ENCODE measurements around the gene ODC1.

ODC1 gene

DNA sequence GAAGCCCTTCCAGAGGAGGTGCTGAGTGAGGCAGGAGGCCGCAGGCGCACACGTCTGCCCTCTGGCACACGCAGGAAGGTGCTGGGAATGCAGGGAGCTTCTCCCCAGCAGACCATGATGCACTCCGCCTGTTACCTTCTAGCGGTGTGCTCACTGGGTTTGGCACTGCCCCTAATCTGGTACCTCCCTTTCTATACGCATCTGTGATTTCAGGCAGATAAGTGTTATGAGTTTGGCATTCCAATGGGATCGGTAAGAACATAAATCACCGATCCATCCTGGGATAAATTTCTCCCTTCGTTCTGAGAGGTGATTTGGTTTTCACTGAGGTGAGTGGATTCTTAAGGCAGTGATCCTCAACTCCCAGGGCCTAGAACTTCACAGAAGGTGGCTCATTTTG is 34.6 kb downstream of the ODC1 start:
- no peak for DNase-seq

DNA sequence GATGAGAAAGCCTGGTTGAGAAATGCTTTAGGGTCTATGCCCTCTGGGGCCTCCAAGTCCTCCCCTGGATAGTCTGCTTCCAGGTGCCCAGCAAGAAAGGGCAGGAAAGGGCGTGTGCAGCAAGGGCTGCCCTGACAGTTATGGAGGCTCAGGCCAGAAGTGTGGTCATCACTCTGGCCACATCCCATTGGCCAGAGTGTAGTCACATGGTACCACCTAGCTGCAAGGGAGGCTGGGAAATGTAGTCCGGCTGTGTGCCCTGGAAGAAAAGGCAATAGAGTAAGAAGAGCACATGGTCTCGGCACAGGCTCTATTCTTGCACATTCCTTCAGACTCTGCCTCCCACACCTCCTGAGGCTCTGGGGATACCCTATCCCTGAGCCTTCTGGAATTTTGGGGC is 35.7 kb downstream of the ODC1 start:
- DNase-seq = no peak

DNA sequence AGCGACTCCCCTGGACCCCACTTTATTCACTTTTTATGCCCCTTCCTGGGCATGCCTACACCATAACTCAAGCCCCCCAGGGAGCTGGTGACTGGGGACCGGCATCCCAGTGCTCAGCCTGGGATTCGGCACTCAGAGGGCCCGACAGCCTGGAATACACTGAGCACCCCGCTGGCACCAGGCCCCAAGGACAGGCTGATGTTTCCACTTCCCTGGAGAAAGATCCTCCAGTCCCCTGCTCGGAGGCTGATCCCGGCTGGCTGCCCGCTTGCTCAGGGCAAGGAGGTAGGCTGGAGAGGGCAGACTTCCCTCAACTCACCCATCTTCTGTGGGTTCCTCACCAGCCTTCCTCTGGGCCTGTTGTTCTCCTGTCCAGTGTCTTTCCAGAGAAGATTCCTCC is 36.6 kb downstream of the ODC1 start:
- no peak for DNase-seq

DNA sequence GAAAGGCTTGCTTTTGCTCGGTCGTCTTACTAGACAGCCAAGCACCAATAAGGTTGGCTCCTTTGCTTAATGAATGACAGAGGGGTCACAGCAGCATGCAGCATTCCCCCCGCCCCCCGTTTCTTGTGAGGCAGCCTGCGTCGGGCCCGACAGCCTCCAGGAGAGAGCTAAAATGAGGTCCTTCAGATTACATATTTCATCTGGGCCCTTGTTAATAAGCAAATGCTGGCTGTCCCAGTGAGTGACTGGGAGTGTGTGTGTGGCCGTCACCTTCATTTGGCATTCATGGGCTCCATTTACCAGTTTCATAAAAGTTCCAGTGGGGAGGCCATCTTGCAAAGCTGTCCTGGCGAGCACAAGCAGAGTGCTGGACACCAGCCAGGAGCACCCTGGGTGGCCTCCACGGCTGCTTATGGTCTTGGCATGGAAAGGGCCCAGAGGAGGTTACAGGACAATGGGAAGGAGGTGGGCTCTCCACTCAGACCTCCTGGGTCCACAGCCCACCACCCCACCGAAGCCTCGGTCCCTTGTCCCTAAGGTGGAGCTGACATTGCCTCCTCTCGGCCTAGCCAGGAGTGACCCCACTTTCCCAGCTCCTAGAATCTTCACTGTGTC is 37.2 kb downstream of the ODC1 start:
- DNase-seq = no peak

DNA sequence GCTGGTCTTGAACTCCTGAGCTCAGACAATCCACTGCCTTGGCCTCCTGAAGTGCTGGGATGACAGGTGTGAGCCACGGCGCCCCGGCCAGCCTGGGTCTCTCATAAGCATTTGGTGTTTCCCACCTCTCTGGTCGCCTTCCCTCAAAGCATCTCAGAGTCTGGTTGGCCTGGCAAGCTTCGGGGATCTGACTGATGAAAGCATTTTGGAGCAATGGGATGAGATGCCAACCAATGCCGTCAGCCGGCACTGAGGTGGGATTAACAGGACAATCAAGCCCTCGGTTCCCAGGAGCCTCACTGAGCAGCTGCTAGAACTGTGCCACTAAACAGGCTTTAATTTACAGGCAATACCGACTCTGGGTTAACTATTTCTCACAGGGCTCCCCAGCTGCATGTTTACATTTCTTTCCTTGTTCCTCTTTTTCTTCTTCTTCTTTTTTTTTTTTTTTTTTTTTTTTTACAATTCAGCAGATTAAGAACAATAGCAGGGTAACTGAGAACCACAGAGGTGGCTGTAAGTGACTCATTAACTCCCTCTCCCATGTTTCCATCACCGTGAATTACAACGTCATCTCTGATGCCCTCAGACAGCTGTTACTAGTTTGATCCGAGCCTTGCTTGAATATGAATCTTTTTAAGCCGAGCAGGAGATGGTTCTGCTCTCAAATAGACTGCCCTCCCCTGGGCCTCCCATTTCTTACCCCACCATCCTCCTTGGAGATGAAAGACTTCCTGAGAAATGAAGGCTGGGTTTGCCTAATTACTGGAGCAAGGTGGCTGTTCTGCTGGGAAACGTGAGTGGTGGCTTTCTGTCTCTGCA is 37.9 kb downstream of the ODC1 start:
- peak; percentile 22 for DNase-seq

DNA sequence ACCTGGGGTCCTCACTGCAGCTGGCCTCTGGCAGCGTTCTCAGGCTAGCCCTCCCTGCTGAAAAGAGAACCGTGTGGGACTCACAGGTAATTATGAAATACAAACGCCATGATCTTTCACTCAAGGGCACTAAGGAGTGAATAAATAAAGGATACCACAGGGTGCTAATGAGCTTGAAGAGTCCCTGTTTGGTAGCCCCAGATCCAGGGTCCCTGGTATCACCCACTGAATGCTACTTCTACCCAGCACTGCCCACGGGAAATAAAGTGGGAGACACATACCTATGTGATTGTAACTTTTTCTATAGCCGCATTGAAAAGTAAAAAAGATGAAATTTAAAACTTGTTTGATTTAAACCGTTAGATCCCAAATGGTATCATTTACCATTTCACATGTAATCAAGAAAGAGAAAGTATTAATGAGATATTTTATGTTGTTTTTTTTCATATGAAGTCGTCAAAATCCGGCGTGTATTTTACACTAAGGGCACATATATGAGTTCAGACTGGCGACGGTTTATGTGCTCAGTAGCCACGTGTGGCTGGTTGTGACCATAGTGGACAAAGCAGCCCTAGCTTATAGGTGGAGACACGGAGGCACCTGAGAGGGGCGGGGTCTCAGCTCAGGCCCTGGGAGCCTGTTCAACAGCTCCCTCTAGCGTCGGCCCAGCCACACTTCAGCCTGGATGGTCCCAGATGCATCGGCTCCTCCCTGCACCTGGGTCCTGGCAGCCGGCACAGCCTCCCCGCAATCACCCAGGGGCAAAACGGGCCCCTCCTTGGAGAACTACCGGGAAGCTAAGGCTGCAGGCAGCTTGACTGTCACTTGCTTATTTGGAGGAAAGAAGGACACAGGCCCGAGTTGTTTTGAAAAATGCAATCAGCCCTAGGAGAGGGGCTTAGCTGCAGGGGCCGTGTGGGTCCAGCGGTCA is 39.2 kb downstream of the ODC1 start:
- peak; percentile 92 for DNase-seq

DNA sequence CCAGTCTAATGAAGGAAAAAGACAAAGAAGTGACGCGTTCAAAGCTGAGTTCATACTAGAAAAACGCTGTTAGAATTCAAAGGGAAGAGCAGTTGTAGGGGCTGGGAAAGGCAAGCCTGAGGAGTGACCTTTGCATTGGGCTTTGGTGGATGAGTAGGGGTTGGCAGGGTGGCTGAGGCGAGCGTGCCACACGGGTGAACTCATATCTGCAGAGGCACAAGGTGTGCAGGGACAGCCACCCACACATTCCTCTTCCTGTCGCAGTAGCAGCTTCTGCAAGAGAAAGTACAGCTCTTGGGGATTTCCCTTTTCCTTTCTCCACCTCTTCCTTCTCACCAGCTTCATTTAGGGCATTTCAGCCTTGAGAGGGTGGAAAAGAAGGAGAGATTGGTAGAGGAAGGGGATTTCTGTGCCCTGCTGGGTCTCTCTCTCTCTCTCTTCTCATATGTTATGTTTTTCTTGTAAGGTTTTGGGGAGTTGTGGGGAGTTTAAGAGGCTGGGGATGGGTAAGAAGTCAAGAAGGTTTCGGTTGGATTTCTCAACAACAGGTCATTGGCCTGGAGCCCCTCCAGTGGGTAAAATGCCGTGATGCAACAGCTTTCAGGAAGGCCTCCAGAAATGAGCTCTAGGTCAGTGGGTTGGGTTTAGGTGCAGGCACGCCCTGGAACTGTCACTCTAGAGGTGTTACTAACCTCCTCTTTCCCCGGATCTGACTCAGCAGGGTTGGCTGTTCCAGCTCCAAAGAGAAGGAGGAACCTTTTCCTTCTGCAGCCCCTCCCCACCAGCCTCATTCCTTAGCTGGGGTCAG is 40.1 kb downstream of the ODC1 start:
- no peak for DNase-seq

DNA sequence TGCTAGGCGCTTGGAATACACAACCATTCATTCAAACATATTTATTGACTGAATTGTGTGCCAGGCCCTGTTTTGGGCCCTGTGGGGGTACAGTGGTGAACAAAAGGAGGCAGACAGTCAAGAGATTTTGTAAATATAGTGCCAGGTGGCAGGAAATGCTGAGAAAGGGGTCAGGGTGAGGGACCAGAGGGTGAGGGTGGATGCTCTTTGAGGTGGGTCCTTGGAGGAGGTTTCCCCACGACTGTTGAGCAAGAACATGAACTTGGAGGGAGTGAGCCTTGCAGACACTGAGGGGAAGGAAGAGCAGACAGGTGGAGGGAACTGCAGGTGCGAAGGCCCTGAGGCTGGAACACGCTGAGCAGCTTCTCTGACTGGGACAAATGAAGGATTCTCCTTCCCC is 40.7 kb downstream of the ODC1 start:
- no peak for DNase-seq

DNA sequence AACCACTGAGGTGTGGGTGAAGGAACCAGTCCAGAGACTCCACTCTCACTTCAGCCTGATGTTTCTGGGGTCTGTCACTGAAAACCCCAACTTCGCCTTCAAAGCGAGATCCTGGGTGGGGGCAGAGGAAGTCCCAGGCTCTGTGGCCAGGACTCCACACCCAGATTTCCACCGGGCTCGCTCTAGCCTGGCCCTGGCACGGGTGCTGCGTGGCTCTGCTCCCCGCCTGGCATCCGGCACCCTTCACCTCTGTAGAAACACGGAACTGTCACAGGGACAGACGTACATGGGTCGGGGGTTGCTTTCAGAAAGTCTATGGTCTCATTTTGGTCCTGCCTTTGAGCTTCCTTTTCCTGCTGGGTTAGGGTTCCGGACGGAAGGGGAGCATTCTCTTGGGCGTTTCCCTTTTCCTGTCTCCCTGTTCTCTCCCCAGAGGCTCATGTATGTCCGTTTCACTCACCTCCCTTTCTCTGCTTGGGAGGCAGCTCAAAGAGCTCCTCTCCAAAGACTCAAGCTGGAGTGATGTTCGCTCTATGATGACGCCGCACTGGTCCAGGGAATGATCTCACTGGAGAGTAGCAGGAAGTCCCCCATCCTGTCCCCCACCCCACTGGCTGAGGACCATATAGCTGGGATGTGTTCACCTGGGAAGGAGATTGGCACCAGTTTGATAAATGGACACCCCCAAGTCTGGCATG is 41.5 kb downstream of the ODC1 start:
- no peak for DNase-seq

DNA sequence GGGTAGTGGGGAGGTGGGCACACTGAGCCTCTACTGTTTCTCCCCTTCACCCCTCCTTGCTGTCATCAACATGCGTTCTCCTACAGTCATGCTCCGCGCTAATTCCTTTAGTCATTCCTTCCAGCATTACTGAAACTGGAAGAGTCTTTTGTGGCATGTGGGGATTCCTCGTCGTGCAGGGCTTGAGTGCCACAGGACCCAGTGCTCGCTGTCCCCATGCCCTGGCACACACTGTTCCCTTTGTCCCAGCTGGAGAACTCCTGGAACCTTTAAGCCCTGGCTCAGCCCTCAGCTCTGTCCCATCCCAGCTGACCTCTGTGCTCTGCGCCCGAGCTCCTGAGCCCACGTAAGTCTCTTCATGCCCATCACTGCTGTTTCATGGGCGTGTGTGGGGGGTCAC is 42.1 kb downstream of the ODC1 start:
- no peak for DNase-seq

DNA sequence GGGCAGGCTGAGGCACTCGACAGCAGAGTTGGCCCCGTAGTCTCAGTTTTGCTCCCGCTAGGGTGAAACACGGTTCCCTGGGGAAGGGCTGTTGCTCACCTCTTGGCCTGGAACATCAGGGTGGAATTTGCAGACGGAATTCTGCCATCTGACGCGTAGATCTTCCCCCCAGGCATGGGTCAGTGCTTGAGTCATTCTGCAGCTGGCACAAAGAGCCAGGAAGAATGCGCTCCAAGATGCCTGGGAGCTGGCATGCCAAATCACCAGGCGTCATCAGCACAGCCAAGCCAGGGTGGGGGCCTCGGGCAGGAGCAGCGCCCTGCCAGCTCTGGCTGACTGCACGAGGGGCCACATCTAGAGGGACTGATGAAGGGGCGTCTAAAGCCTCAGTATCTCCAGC is 42.7 kb downstream of the ODC1 start:
- no peak for DNase-seq

DNA sequence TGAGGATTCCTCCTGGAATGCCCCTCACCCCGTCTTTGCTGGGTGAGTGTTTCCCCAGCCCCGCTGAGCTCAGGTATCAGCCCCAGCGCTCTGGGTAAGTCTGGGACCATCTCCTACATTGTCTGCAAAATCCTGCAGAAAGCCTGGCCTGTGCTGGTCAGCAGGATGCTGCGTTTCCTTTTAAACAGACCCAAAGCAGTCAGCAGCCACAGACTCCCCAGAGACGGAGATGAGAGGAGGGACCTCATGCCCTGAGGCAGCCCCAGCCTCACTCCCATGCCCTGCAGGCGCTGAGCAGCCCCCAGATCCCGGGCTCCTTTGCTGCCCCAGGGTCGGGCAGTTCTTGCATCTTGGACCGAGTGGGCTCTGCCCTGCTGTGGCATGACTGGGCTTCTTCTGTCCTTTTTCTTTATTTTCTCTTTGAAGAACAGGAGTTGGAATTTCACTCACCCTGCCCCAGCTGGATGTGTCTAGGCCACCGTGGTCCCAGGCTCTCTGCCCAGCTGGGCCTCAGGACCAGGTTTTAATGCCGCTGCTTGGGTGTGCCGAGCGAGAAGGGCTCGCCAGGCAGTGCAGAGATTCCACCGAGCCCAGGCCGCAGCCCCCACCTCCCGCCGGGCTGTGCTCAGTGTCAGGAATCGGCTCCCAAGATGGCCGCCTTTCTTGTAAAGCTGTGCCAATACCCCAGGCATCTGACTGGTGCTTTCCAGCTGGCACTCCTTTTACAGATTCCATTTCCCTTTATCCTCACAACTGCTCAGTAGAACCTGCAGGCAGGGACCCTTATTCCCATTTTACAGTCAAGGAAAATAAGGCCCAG is 43.6 kb downstream of the ODC1 start:
- DNase-seq = no peak

DNA sequence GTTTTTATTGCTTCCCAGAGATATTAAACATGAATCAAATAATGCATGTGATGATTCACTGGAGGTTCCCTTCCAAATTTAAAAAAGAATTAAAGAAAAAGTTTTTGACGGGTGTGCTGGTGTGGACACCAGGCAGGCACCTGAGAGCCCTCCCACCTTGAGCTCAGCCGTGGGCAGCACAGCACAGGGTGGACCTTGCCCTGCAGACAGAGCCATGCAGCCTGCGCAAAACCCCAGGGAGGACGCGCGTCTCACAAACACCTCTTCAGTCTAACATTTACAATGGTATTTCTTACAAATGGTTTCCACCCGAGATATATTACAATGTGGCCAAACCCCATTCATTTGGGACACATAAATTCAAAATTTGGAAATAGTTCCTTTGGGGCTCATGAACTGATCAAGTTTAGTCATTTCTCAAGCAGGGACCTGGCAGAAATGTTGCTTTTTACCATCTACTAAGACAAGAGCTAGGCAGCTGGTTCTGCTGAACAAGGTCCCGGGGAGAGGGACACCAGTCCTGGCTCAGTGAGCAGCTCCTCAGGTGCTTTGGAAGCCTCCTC is 45.4 kb downstream of the ODC1 start:
- DNase-seq = no peak

DNA sequence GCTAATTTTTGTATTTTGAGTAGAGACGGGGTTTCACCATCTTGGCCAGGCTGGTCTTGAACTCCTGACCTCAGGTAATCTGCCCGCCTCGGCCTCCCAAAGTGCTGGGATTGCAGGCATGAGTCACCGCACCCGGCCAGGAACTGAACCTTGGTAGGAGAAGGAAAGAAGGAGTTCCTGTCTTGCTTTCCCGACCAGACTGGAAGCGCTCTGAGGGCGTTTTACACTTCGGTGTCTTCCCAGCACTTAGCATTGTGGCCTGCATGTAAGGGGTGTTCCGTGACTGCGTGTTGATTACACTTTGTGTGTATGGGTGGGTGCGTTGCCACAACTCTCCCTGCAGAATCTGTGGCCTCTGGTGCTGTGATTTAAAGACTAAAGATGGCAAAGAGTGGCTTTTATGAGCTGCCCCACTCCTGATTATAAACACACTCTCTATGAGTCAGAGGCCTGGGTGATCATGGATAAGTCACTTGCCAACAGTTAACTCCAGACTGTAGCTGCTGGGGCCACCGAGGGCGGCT is 46.0 kb downstream of the ODC1 start:
- DNase-seq = no peak

DNA sequence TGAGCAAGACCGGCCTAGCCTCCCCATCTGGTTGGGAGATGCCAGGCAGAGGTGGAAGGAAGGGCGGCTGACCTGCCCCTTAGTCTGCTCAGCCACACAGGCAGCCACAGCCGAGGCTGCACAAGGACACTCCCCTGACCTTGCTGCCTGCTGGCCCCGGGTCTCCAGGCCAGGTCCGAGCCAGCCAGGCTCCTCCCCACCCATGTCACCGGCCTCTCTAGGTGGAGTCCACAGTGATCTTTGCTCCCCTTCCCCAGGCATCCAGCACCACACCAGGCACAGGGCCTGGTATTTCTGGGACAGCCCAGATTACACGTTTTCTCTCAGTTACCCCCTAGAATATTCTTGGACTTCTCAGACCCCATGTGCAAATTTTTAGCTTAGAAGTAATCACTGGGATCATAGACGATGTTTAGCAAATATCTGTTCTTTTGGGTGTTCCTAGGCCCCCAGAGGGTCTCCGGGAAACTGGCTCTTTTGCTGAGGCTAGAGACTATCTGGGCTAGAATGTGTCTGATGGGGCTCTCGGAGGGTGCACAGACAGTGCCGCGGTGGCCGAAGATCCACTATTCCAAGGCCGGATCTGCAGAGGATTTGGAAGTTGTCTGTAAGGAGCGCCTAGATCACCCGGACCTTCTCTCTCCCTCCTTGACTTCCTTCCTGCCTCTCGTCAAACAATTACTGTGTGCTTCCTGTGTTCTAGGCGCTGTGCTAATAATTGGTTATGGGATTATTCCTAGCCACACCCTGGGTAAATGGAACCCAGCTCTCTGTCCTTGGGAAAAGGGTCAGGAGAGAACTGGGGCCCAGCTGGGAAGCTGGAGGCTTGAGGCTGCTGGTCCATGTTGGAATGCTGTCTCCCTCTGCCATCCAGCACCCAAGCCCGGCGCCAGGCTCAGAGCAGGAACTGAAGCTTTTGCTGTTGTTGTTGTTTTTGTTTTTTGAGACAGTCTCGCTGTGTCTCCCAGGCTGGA is 46.9 kb downstream of the ODC1 start:
- no peak for DNase-seq

DNA sequence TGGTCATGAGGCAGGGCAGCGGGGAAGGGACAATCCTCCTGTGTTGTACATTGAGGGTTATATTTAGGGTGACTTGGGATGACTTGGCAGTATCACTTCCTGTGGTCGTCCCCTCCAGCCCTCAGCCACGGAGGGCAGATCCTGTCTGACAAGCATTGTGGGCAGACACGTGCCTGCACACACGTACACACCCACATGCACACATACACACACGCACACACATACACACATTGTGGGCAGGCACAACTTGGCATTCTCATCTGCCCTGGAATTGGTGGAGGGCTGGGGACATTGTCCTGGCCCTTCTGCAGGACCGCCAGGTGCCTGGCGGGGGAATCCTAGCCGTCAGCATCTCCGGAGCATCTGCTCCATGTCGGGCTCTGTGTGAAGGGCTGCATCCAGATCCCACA is 47.6 kb downstream of the ODC1 start:
- no peak for DNase-seq

DNA sequence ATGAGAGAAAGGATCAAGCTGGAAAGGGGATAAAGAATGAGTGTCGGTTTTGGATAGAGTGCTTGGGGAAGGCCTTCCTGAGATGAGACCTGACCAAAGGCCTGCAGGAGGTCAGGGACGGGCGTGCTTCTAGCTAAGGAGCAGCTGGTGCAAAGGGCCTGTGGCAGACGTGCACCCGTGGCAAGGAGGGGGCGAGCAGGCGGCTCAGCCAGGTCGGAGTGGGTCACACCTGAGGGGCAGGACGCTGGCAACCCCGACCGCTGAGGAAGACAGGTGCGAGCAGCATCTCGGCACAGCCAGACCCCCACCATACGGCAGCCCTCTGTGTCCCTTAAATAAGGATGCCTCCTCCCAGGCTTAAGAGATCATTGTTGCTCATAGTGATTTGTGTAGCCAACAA is 48.1 kb downstream of the ODC1 start:
- no peak for DNase-seq

DNA sequence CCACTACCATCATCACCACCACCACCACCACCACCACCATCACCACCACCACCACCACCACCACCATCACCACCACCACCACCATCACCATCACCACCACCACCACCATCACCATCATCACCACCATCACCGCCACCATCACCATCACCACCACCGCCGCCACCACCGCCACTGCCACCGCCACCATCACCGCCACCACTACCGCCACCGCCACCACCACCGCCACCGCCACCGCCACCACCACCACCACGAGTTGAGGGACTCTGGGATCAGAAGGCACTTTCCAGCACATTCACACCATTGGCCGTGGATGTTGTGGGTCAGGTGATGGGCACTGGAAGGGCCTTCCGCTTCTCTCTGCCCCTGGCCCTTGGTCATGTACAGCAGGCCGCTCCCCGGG is 48.8 kb downstream of the ODC1 start:
- no peak for DNase-seq

DNA sequence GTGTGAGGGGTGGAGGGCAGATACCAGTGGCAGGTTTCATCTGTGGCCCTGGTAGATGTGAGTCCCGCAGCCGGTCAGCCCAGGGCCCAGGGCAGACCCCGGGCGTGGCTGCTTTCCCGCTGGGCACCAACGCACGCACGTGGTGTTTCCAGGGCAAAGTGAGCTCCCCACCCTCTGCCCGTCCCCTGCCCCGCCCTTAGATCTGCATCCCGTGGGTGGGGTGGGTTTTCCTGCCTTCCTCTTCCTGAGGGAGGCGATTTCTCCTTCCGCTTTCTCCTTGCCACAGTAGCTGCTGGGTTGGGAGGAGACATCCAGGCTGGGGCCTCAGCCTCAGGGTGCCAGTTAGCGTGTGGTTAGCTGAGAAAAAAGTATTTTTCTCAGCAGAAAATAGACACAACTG is 49.6 kb downstream of the ODC1 start:
- no peak for DNase-seq

Data from NCI-H2107 (cell line).